K562 (cell line): Measurements from ENCODE around the gene LAMB3. TPM values are rescaled to one million over a fixed set of nuclear protein-coding genes. Genes with fewer than 3 reads are reported as not detected.

ENCODE experiments used
- ATAC-seq: fragments of 200-7000 bp; cut with Tn5 transposase; 3 replicates; pipeline ENCODE4 v1.9.1; 2020; ENCODE audit warnings: moderate library complexity
- BruUV-seq: library from RNA; stranded (reverse); fragments of 400-500 nt; replicated peaks from 2 replicates; lab custom pipeline; 2021; lab: Mats Ljungman, UMichigan
- CTCF ChIA-PET: fragments of 300-600 bp; formaldehyde crosslinking; extraction: SDS; loops from one replicate; lab custom pipeline; 2021; ENCODE audit warnings: low intra/inter-chr PET ratio; lab: Yijun Ruan, JAX
- POLR2A ChIA-PET: fragments of 300-600, 350-650 bp; sonication (Branson Sonifier 250); formaldehyde crosslinking; extraction: SDS; loops from one replicate; lab custom pipeline; 2021; ENCODE audit warnings: antibody characterized with exemption, inconsistent platforms; lab: Yijun Ruan, JAX
- DNase-seq, 4 experiments: peaks; one replicate each; pipeline versions ENCODE4 v3.0.0 to v3.0.0-alpha.2; 2011 to 2018; ENCODE audit warnings: low spot score in 3 of 4, mixed read lengths in 3 of 4; ENCODE audit errors: extremely low read depth in 1 of 4
- FAIRE-seq: peaks from 2 replicates; lab custom pipeline; 2011; peaks lifted over from hg19 to GRCh38; lab: Jason Lieb, UNC
- H2AFZ ChIP-seq: 2 replicates; pipeline ENCODE4 v1.6.0; 2011; ENCODE audit warnings: low read depth, low read length, control low read depth, inconsistent platforms
- H3K27ac ChIP-seq: fragments of 200-600 bp; 3 replicates; pipeline ENCODE4 v1.8.0; 2011; ENCODE audit warnings: low read depth, mild to moderate bottlenecking, control low read depth, inconsistent platforms, low read length, moderate library complexity, mixed read lengths; ENCODE audit errors: extremely low read depth
- H3K27me3 ChIP-seq, 2 experiments: fragments of 300-600 bp in 1 of 2; 2 replicates in 1 of 2; 3 replicates in 1 of 2; pipeline versions ENCODE4 v1.6.0 to v1.8.0; 2011; ENCODE audit warnings: inconsistent platforms in 2 of 2, low read length in 2 of 2, mild to moderate bottlenecking in 1 of 2, mixed read lengths in 1 of 2, moderate library complexity in 1 of 2; ENCODE audit not compliant: control insufficient read depth in 2 of 2, insufficient read depth in 2 of 2
- H3K36me3 ChIP-seq: fragments of 300-600 bp; 3 replicates; pipeline ENCODE4 v1.8.0; 2011; ENCODE audit warnings: mild to moderate bottlenecking, low read length, inconsistent platforms; ENCODE audit not compliant: control insufficient read depth, insufficient read depth
- H3K4me1 ChIP-seq, 2 experiments: fragments of 200-600 bp in 1 of 2; replicated peaks in 1 of 2; 2 replicates in 1 of 2; 3 replicates in 1 of 2; pipeline versions ENCODE4 v1.5.1 to v1.8.0; 2011; ENCODE audit warnings: inconsistent platforms in 2 of 2, low read length in 2 of 2, mild to moderate bottlenecking in 1 of 2, mixed read lengths in 1 of 2, moderate library complexity in 1 of 2; ENCODE audit not compliant: control insufficient read depth in 2 of 2, insufficient read depth in 2 of 2
- H3K4me2 ChIP-seq: 2 replicates; pipeline ENCODE4 v1.6.1; 2011; ENCODE audit warnings: low read length, control low read depth, inconsistent platforms, mixed read lengths; ENCODE audit not compliant: insufficient read depth
- H3K4me3 ChIP-seq: fragments of 200-600 bp; sonication (generic), shearing (Covaris generic); 2 replicates; pipeline ENCODE4 v1.5.1; 2016; ENCODE audit warnings: control low read depth, inconsistent platforms
- H3K79me2 ChIP-seq: fragments of 200-600 bp; 3 replicates; pipeline ENCODE4 v1.8.0; 2011; ENCODE audit warnings: low read length, inconsistent platforms; ENCODE audit not compliant: control insufficient read depth, insufficient read depth
- H3K9ac ChIP-seq, 2 experiments: 2 replicates each; pipeline versions ENCODE4 v1.6.0 to v1.6.1; 2011; ENCODE audit warnings: low read depth in 2 of 2, low read length in 2 of 2, control low read depth in 1 of 2, inconsistent platforms in 1 of 2, mild to moderate bottlenecking in 1 of 2, mixed read lengths in 1 of 2; ENCODE audit not compliant: insufficient read depth in 1 of 2
- H3K9me1 ChIP-seq: one replicate; pipeline ENCODE4 v1.6.0; 2011; ENCODE audit warnings: inconsistent platforms, mild to moderate bottlenecking, low read length, moderate library complexity; ENCODE audit not compliant: control insufficient read depth, insufficient read depth
- H3K9me3 ChIP-seq: replicated peaks from 2 replicates; pipeline ENCODE4 v1.5.1; 2011; ENCODE audit warnings: low read depth, low read length, inconsistent platforms; ENCODE audit not compliant: control insufficient read depth, insufficient read depth
- H4K20me1 ChIP-seq: replicated peaks from 2 replicates; pipeline ENCODE4 v1.6.1; 2011; ENCODE audit warnings: low read length, inconsistent platforms, mixed read lengths; ENCODE audit not compliant: control insufficient read depth, insufficient read depth
- CEBPG ChIP-seq, 3 experiments: fragments of 200-800 bp in 1 of 3; sonication (Bioruptor generic) in 1 of 3; sonication (generic) in 1 of 3; formaldehyde crosslinking in 1 of 3; IDR thresholded peaks in 2 of 3; conservative IDR thresholded peaks in 1 of 3; 2 replicates each; pipeline versions ENCODE4 v1.6.1 to v1.8.0; 2016 to 2022; ENCODE audit warnings: missing compliant biosample characterization in 2 of 3, missing genetic modification characterization in 2 of 3, mild to moderate bottlenecking in 1 of 3, missing genetic modification reagents in 1 of 3
- ELF1 ChIP-seq: fragments of 200-800 bp; sonication (Bioruptor generic); IDR thresholded peaks from 2 replicates; pipeline ENCODE4 v1.6.1; 2016; ENCODE audit warnings: missing genetic modification characterization, missing compliant biosample characterization
- FOXP1 ChIP-seq: sonication (generic); formaldehyde crosslinking; IDR thresholded peaks from 2 replicates; pipeline ENCODE4 v1.8.0; 2022; ENCODE audit warnings: mild to moderate bottlenecking, missing genetic modification reagents
- GTF2F1 ChIP-seq: IDR thresholded peaks from 2 replicates; pipeline ENCODE4 v1.6.1; 2011; ENCODE audit warnings: low read depth, low read length, improper control_type of control experiment
- HNRNPL ChIP-seq: fragments of 200-400 bp; formaldehyde crosslinking; IDR thresholded peaks from 2 replicates; pipeline ENCODE4 v1.6.1; 2017; ENCODE audit warnings: low read depth, mild to moderate bottlenecking, low read length
- MCM5 ChIP-seq: fragments of 450-650 bp; IDR thresholded peaks from 2 replicates; pipeline ENCODE4 v1.6.1; 2016; ENCODE audit warnings: low read depth
- NELFE ChIP-seq: IDR thresholded peaks from 2 replicates; pipeline ENCODE4 v1.6.1; 2011; ENCODE audit warnings: mild to moderate bottlenecking; ENCODE audit not compliant: insufficient read depth, insufficient read length
- PHF20 ChIP-seq: fragments of 450-650 bp; IDR thresholded peaks from 2 replicates; pipeline ENCODE4 v1.6.1; 2018; ENCODE audit not compliant: partially characterized antibody
- PHTF2 ChIP-seq: fragments of 250-450 bp; sonication (Bioruptor Pico); IDR thresholded peaks from 2 replicates; pipeline ENCODE4 v1.5.0; 2021; ENCODE audit warnings: mild to moderate bottlenecking
- POLR2H ChIP-seq: IDR thresholded peaks from 2 replicates; pipeline ENCODE4 v1.6.1; 2016; ENCODE audit warnings: missing genetic modification characterization, low read depth, mild to moderate bottlenecking, control low read depth, missing compliant biosample characterization, moderate library complexity
- RBM34 ChIP-seq: fragments of 200-400 bp; formaldehyde crosslinking; IDR thresholded peaks from 2 replicates; pipeline ENCODE4 v1.6.1; 2018; ENCODE audit warnings: low read length, borderline replicate concordance; ENCODE audit not compliant: insufficient read depth
- USF1 ChIP-seq: sonication (generic); formaldehyde crosslinking; IDR thresholded peaks from 2 replicates; pipeline ENCODE4 v1.9.0; 2022; ENCODE audit warnings: mild to moderate bottlenecking, missing genetic modification reagents
- ZFP1 ChIP-seq: fragments of 450-650 bp; formaldehyde crosslinking; IDR thresholded peaks from 2 replicates; pipeline ENCODE4 v1.4.0; 2020; ENCODE audit warnings: mild to moderate bottlenecking, mixed read lengths
- ZNF224 ChIP-seq: sonication (generic); formaldehyde crosslinking; IDR thresholded peaks from 2 replicates; pipeline ENCODE4 v1.8.0; 2022; ENCODE audit warnings: mild to moderate bottlenecking, missing genetic modification reagents
- WGBS: fragments of 100-300 bp; shearing (Covaris generic); methylation state at CpG from one replicate; pipeline ENCODE4 v1.1.6; 2016; ENCODE audit warnings: low coverage, mixed read lengths; ENCODE audit not compliant: insufficient coverage; ENCODE audit errors: missing lambda C conversion rate; 5-methylcytosine and 5-hydroxymethylcytosine counted together
- in situ Hi-C: fragments of 300-500 bp; cut with MboI; formaldehyde crosslinking; loops from 4 replicates; pipeline ENCODE4 v1.15.0; 2018; ENCODE audit warnings: inconsistent platforms, mixed read lengths
- intact Hi-C: fragments of 100-400 bp; cut with micrococcal nuclease; formaldehyde crosslinking; loops from 2 replicates; pipeline ENCODE4 v1.14.2; 2022
- polyA plus RNA-seq, 8 experiments: library from polyadenylated mRNA; depleted of rRNA in 4 of 8; stranded (reverse) in 5 of 8; unstranded in 3 of 8; fragments of >200 nt; fragmentation: Nextera tagmentation in 2 of 8; fragmentation: Illumina TruSeq in 1 of 8; extraction: Ambion mirVana in 2 of 8; extraction: Trizol in 1 of 8; gene quantifications; 2 replicates each; pipeline versions ENCODE4 v1.2.1 to v1.2.3, GENCODE V29; 2011 to 2014; ENCODE audit warnings: inconsistent platforms in 1 of 8, missing spikeins in 1 of 8
- total RNA-seq, 7 experiments: library from RNA; depleted of rRNA in 6 of 7; stranded (reverse); fragments of >200 nt in 6 of 7; fragmentation: Illumina TruSeq in 2 of 7; extraction: Trizol in 2 of 7; gene quantifications; 2 replicates each; pipeline versions ENCODE4 v1.2.1 to v1.2.3, GENCODE V29; 2011 to 2021; ENCODE audit warnings: low replicate concordance in 1 of 7
- TF ChIP-seq, protein P1 (sequence below): sonication (generic); formaldehyde crosslinking; IDR thresholded peaks from 2 replicates; pipeline ENCODE4 v1.8.0; 2023; ENCODE audit warnings: mild to moderate bottlenecking, missing genetic modification reagents
- TF ChIP-seq, protein P2 (sequence below): fragments of 450-650 bp; IDR thresholded peaks from 2 replicates; pipeline ENCODE4 v1.6.1; 2016; ENCODE audit warnings: antibody characterized with exemption

Gene LAMB3
- total and polyA plus RNA-seq, 9 of the 15 experiments (the other 6 are each of a cell fraction or from before 2014, with no cell fraction given) = 0.08 to 1.3 (median 0.91) TPM

DNA sequence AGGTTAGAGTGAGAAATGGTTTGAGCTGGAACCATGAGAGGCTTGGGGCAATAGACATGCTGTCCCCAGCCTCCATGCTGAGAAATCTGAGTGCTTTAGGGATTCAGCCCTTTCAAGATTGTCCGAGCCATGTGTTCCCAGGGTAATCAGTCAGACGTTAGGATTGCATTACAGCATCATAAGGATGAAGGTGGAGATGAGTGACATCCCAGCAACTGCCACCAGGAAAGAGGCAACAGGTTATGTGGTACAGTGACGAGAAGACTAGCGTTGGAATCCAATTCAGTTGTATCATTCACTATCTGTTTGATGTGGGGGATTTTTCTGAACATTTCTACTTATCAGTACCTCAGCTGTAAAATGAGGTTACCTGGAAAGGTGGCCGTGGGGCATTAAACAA is 67.0 kb downstream of the LAMB3 start (continued):
- no peak for TF ChIP-seq PHTF2 (CRISPR knock-in tag)

DNA sequence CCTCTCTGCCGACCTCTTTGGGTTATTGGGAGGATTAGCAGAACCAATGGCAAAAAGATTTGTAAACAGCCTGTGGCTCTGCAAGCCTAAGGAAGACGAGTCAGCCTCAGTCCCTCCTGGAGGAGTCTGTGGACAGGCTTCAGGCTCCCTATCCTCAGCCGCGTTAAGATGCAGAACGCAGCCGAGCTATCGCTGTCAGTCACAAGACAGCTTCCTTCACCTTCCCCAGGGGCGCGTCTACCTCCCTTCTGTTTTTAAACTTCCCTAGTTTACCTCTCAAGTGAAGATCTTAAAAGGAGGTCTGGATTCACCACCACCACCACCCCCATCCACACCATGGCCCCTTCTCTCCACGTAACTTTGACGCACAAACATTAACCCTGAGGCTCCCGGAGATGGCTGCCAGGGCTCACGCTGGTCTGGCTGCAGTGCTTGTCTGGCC is 68.0 kb downstream of the LAMB3 start:
- Histone ChIP-seq H3K9me3 (no peaks in the 10 kb centered on the region), H3K27me3 (peaks cover 16 to 32% of the 10 kb centered on the region in 2 experiments; a peak in 4 of 5 replicates), H3K36me3 (no peaks in the 10 kb centered on the region), H3K79me2 (no peaks in the 10 kb centered on the region), H3K4me2 (no peak overlapping the region), H3K9ac (no peak overlapping the region), H4K20me1 (no peaks in the 10 kb centered on the region; the same call in 1 of the 2 replicates), H2AFZ (no peak overlapping the region), H3K9me1 (no peaks in the 10 kb centered on the region), H3K4me3 (no peak overlapping the region), H3K4me1 (peaks cover 0 to 3% of the 10 kb centered on the region in 2 experiments; a peak in 1 of 5 replicates), H3K27ac (no peak overlapping the region)
- ChIA-PET POLR2A (interaction anchor here (0.9 to 1.6 kb wide), 2 partner anchors 12 to 46 kb away, joined by 3 read pairs; no protein-coding TSS in a partner anchor), CTCF (no interaction called here)
- no peak for ATAC-seq
- intact Hi-C loops = loop anchor here (10.0 kb wide), 1 partner anchor 411 kb away; no protein-coding TSS in a partner anchor
- FAIRE-seq = no peak
- DNase-seq = no peak
- WGBS = 3% methylated on average over 13 of the region's 13 CpGs
- in situ Hi-C loops = loop anchor here (25.0 kb wide), 1 partner anchor 403 kb away; no protein-coding TSS in a partner anchor
- no TSS peak for BruUV-seq
- TF ChIP-seq ELF1 (tag) (no peak), FOXP1 (no peak), CEBPG (CRISPR knock-in tag; IDR thresholded peaks at IDR 0.05) (no peak), CEBPG (tag; conservative IDR thresholded peaks at IDR 0.05 in 1 of 2, IDR thresholded peaks at IDR 0.05 in 1 of 2) (no peak), ZFP1 (CRISPR knock-in tag) (no peak), POLR2H (tag) (no peak), GTF2F1 (no peak), ZNF224 (no peak), RBM34 (no peak), HNRNPL (no peak), MCM5 (no peak), USF1 (CRISPR knock-in tag) (no peak), NELFE (no peak), PHF20 (no peak)
- TF ChIP-seq, protein P1, sequence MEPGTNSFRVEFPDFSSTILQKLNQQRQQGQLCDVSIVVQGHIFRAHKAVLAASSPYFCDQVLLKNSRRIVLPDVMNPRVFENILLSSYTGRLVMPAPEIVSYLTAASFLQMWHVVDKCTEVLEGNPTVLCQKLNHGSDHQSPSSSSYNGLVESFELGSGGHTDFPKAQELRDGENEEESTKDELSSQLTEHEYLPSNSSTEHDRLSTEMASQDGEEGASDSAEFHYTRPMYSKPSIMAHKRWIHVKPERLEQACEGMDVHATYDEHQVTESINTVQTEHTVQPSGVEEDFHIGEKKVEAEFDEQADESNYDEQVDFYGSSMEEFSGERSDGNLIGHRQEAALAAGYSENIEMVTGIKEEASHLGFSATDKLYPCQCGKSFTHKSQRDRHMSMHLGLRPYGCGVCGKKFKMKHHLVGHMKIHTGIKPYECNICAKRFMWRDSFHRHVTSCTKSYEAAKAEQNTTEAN (CRISPR knock-in tag) = no peak
- TF ChIP-seq, protein P2, sequence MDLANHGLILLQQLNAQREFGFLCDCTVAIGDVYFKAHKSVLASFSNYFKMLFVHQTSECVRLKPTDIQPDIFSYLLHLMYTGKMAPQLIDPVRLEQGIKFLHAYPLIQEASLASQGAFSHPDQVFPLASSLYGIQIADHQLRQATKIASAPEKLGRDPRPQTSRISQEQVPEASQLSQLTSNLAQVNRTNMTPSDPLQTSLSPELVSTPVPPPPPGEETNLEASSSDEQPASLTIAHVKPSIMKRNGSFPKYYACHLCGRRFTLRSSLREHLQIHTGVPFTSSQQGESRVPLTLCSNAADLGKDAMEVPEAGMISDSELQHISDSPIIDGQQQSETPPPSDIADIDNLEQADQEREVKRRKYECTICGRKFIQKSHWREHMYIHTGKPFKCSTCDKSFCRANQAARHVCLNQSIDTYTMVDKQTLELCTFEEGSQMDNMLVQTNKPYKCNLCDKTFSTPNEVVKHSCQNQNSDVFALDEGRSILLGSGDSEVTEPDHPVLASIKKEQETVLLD = no peak
